ENCODE measurements around the gene PROC.

DNA sequence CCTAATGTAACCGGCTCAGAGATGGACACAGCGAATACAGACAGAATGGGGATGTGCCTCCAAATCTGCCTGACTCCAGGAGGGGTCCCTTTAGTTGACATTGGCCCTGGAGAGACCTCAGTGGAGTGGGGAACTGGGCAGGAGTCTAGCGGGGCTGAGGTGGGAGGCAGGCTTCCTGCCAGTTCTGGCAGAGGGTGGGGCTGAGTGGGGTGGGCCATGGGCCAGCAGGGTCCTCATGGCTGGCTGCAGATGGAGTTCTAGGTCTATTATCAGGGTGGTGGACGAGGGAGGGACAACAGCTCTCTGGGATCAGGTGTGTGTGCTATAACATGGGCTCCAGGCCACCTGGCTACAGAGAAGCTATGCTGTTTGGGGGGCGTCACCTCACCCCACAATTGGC, 21.1 kb downstream of the PROC start:
- TF ChIP-seq POLR2A (IDR thresholded peaks at IDR 0.05; ENCODE audit: low read length) (no peak), GATA1 (IDR thresholded peaks at IDR 0.05; ENCODE audit: low read depth, low read length) (no peak)

Measured in erythroblast (primary cell).